ENCODE results near the gene HDGFL2.

The HDGFL2 gene

DNA sequence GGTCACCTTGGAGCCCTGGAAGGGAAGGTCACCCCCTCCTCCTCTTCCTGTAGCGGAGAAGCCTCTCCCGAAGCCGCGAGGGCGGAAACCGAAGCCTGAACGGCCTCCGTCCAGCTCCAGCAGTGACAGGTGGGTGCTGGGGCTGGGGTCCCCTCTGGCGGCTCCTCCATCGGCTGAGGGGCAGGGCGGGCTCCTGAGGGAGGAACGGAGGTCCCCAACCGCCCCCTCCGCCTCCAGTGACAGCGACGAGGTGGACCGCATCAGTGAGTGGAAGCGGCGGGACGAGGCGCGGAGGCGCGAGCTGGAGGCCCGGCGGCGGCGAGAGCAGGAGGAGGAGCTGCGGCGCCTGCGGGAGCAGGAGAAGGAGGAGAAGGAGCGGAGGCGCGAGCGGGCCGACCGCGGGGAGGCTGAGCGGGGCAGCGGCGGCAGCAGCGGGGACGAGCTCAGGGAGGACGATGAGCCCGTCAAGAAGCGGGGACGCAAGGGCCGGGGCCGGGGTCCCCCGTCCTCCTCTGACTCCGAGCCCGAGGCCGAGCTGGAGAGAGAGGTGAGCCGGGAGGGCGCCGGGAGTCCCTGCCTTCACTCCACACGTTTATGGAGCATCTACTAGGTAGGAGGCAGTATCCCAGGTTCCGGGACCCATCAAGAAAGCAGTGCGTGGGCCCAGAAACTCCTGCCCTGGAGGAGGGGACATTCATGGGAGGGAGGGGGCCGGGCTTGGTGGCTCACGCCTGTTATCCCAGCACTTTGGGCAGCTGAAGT is 22.0 kb downstream of the HDGFL2 start:
- DNase-seq, result peak in 2 of 10 donors; percentile 83 to 93

DNA sequence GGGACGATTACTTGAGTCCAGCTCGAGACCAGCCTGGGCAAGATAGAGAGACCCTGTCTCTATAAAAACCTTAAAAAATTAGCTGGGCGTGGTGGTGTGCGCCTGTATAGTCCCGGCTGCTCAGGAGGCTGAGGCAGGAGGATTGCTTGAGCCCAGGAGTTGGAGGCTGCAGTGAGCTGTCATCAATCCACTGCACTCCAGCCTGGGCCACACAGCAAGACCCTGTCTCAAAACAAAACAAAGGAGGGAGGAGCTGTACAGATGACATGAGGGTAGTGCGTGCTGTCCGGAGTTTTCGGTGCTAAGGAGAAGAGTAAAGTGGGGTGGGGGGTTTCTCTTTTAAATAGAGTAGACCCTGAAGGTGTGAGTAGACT is 22.6 kb downstream of the HDGFL2 start:
- DNase-seq, result no peak
- intact Hi-C loops (cut with DNase I), result no loop called here

More for the DNA sequence above, 22.0 kb downstream of the HDGFL2 start:
- intact Hi-C loops (cut with DNase I), result no loop called here

DNA sequence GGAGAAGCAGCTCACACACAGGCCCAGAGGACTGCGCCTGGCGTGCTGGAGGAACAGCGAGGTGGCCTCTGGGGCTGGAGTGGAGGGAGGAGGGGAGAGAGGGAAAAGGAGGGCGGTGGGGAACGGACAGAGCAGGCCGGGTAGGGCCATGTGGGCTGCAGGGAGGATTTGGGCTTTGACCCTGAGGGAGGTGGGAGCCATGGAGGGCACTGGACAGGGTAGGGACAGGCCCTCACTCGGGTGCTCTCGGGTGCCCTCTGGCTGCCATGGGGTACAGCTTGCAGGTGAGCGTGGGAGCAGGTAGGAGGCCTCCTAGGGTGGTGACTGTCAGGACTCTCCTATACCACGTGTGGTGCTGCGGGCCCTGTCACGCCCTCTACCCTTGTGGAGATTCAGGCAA is 23.4 kb downstream of the HDGFL2 start:
- intact Hi-C loops (cut with DNase I), result no loop called here

GRCh38 chr19:4496304-4496703 is 24.2 kb downstream of the HDGFL2 start:
- intact Hi-C loops (cut with DNase I), result no loop called here
- no peak for DNase-seq

More for the DNA sequence above, 23.4 kb downstream of the HDGFL2 start:
- no peak for DNase-seq

GRCh38 chr19:4497770-4498389 is 25.8 kb downstream of the HDGFL2 start:
- peak in 1 of 10 donors; percentile 69 for DNase-seq
- intact Hi-C loops (cut with DNase I), result no loop called here

DNA sequence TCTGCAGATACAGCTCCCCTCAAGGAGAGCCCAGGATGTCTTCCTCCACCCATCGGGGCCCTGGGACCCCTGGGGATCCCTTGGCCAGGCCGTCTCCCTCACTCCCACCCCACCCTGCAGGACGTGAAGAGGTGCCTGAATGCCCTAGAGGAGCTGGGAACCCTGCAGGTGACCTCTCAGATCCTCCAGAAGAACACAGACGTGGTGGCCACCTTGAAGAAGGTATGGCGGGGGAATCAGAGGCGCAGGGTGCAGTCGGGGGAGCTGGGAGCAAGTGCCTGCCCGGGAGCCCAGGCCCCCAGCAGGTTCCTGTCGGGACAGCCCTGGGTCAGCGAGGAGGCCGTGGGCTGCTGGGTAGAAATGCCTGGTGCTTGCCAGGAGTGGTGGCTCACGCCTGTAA is 26.6 kb downstream of the HDGFL2 start:
- intact Hi-C loops (cut with DNase I), result no loop called here
- no peak for DNase-seq

DNA sequence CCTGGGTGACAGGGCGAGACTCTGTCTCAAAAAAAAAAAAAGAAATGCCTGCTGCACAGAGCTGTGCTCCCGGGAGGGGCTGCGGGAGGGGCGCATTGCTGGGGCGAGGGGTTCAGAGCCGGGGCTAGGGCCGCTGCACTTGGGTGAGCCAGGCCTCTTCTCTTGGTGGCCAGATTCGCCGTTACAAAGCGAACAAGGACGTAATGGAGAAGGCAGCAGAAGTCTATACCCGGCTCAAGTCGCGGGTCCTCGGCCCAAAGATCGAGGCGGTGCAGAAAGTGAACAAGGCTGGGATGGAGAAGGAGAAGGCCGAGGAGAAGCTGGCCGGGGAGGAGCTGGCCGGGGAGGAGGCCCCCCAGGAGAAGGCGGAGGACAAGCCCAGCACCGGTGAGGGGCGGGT is 27.2 kb downstream of the HDGFL2 start:
- no peak for DNase-seq
- intact Hi-C loops (cut with DNase I), result no loop called here

DNA sequence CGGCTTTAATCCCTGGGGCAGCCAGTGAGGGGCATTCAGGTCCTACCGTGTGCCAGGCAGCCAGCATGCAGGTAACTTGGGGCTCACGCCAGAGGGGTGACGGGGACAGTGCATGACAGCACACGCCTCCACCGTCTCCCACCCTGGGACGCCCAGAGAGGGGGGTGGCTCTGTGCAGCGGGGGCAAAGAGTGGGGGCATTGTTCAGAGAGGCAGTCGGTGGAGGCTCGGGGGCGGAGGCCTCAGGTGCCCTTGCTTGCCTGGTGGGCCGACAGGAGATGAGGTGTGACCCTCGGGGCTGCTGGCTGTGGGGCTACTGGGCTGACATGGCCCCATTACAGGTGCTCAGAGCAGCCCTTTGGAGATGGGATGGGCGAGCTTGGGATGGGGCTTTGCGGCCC is 27.8 kb downstream of the HDGFL2 start:
- DNase-seq, result no peak
- intact Hi-C loops (cut with DNase I), result no loop called here

DNA sequence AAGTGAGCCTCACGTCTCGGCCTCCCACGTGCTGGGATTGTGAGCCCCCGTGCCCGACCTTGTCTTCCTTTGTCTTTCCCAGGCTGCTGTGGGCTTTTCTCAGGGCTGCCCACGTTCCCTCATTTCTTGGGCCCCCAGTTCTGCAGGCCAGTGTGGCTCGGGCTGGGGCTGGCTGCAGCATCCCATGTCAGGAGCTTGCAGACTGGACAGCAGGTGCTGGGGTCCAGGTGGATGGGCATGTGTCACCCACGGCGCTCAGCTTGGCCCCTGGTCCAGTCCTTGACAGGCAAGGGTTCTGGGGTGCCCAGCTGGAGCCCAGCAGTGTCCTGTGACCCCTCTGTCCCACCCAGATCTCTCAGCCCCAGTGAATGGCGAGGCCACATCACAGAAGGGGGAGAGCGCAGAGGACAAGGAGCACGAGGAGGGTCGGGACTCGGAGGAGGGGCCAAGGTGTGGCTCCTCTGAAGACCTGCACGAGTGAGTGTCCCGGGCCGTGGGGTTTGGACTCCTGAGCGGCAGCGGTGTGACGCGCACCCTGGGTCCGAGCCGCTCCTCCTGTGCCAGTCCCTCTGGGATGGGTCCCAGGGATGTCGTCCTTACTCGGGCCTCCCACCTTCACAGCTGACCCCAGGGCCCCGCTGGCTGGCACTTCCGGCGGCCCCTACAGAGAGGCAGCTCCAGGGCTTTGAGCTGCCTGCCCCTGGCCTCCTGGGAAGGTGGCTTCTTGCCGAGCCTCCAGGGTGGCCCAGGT is 28.9 kb downstream of the HDGFL2 start:
- intact Hi-C loops (cut with DNase I), result no loop called here
- DNase-seq, result no peak

DNA sequence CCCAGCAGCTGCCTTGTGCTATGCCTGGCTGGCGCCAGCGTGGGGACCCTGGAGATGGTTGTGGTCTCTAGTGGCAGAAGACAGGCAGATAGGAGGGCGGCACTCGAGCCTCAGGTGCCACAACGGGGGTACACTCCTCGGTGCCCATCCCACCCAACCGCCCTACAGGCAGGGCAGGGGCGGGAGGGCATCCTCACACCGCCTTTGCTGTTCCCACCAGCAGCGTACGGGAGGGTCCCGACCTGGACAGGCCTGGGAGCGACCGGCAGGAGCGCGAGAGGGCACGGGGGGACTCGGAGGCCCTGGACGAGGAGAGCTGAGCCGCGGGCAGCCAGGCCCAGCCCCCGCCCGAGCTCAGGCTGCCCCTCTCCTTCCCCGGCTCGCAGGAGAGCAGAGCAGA is 29.6 kb downstream of the HDGFL2 start:
- DNase-seq, result no peak
- intact Hi-C loops (cut with DNase I), result no loop called here

- peak in 1 of 10 donors; percentile 67 for DNase-seq
- intact Hi-C loops (cut with DNase I), result no loop called here
Measured at GRCh38 chr19:4502282-4503131, 30.4 kb downstream of the HDGFL2 start.

DNA sequence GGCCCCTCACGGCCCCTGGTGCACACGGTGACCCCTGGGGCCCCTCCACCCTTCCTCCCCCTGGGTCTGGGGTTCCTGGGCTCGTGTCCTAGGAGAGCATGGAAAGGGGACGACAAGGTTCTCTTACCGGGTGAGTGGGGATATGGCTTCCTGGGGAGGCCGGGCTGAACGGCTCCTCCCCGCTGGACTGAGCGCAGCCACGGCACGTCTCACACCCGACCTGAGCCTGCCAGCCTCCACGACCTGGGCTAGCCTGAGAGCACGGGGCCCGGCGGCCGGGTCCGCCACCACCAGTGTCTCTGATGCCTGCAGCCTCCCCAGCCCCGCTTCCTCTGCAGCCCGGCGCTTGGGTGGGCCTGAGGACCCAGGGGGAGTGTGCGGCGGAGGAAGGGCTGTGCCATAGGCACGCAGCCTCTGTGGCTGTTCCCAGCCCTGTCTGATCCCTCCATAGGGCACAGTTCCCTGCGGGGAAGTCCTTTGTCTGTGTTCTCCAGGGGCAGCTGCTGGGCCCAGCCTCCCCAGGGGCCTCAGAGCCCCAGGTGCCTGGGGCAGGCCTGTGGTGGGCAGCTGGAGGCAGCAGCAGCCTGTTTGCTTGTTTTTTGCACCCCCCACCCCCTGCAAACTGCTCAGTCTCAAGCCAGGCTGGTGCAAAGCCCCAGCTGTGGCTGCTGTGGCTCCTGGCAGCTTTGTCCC is 31.2 kb downstream of the HDGFL2 start:
- peak in 1 of 10 donors; percentile 76 for DNase-seq
- intact Hi-C loops (cut with DNase I), result no loop called here

- DNase-seq, result peak in 1 of 10 donors; percentile 52
Measured at GRCh38 chr19:4503825-4504170, 31.7 kb downstream of the HDGFL2 start.

DNA sequence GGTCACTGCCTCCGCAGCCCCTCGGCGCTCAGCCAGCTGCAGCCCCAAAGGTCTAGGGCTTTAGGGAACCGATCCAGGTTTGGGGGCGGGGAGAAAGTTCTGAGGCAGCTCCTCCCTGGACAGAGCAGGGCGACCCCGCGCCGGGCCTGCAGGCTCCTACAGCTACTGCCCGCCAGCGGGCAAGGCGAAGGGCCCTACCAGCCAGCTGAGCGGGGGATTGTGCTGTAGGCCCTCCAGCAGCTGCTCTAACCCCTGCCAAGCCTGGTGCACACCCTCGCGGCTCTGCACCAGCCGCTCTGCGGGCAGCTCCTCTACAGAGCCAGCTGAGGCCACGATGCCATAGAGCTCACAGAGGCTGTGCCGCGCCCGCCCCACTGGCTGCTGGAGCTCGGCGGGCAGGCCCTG is 32.2 kb downstream of the HDGFL2 start:
- intact Hi-C loops (cut with DNase I), result no loop called here
- DNase-seq, result peak in 8 of 10 donors; percentile 22 to 91 (median 48)

More at GRCh38 chr19:4503825-4504170, 31.7 kb downstream of the HDGFL2 start:
- intact Hi-C loops (cut with DNase I), result no loop called here

- intact Hi-C loops (cut with DNase I), result no loop called here
- DNase-seq, result peak in 1 of 10 donors; percentile 74
Measured at GRCh38 chr19:4504891-4505569, 32.9 kb downstream of the HDGFL2 start.

DNA sequence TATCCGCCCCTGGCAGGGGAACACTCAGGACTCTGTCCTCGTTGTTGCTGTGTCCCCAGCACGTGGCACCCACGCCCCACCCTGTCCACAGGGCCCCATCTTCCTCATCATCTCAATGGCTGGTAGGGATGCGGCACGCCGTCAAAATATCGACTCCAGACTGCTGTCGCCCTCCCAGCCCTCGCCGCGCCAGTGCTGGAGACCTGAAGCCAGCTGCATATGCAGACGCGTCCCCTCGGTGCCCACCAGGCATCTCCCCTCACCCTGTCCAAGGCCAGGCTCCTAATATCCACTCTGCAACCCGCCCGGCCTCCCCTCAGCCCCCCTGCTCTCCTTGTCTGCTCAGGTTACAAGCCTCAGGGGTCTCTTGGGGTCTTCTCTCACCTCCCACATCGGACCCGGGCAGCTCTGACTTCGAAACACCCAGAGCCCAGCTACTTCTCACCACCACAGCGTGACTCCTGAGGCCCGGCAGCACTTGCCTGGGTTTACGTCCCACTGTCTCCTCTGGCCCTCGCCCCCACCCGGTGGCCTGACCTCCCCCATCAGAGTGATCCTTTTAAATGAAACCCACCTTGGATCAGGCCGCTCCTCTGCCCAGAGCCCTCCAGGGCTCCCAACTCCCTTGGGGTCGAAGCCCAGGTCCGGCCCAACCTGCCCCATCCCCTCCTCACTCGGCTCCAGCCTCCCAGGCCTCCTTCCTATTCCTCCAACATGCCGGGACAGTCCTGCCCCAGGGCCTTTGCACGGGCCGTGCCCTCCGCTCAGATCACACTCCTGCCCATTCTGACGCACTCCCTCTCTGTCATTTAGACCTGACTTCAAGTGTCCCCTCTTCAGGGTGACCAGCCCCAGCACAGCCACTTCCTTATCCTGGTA is 33.7 kb downstream of the HDGFL2 start:
- peak in 1 of 10 donors; percentile 75 for DNase-seq
- intact Hi-C loops (cut with DNase I), result no loop called here

DNA sequence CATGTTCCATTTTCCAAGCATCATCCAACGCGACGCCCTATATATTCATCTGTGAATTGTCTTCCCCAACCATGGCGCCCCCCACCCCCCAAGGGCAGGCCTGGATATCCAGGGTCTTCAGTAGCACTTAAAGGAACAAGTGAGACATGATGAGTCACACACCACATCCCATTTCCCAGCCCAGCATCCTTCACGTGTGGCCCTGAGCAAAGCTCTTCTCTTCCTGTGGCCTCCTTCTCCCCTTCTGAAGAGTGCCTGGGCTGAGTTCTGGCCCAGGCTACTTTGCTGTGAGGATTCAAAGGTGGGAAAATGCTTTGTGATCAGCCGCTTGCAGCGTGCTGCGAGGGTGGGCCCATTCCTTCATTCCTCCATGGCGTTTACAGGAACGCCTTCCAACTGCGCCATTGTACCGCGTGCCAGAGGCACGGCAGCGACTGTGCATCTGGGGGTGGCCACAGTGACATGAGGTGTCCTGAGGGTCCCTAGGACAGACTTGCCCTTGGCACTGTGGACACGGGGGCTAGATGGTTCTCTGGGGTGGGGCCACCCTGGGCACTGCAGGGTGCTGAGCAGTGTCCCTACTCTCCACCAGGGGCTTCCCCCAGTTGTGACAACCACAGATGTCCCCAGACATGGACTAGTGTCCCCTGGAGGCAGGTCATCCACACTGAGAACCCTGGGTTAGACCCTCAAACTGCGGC is 34.5 kb downstream of the HDGFL2 start:
- intact Hi-C loops (cut with DNase I), result no loop called here

DNA sequence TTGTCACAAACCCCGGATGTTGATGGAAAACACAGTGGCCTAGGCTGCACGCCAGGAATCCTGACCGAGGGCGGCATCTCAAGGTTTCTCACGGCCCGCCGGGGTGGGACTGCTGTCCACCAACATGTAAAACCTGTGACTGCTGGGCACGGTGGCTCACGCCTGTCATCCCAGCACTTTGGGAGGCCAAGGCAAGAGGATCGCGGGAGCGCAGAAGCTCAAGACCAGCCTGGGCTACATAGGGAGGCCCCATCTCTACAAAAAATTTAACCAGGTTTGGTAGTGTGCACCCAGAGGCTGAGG is 35.0 kb downstream of the HDGFL2 start:
- intact Hi-C loops (cut with DNase I), result no loop called here
- peak in 1 of 10 donors; percentile 83 for DNase-seq

More for the DNA sequence above, 34.5 kb downstream of the HDGFL2 start:
- DNase-seq, result no peak
